Caki2 (cell line): ENCODE measurements around the gene INTS3. TPM values are rescaled to one million over a fixed set of nuclear protein-coding genes. Genes with fewer than 3 reads are reported as not detected.
A peak's percentile ranks its signal among the peaks of the same experiment; 100 is the strongest.
"Not testable (repeated sequence)": the region's sequence is repeated elsewhere in the genome, so short reads cannot be mapped to it uniquely, and the experiment has no call there.

Experiments
- DNase-seq: peaks from one replicate; pipeline ENCODE4 v3.0.0-alpha.2; 2015; ENCODE audit warnings: low read depth
- in situ Hi-C: cut with HindIII; loops from 2 replicates; pipeline ENCODE4 v1.10.0; 2016; ENCODE audit warnings: low sequenced_read_pairs, low pct_unique_long_range_greater_than_20kb, mixed read lengths
- total RNA-seq: library from RNA; depleted of rRNA; stranded (reverse); fragments of >200 nt; shearing (Covaris generic); gene quantifications from 2 replicates; pipeline ENCODE4 v1.2.3, GENCODE V29; 2014; ENCODE audit warnings: low replicate concordance

INTS3 gene
- total RNA-seq, 1 experiment from 2014 or later: 19.9 TPM

DNA sequence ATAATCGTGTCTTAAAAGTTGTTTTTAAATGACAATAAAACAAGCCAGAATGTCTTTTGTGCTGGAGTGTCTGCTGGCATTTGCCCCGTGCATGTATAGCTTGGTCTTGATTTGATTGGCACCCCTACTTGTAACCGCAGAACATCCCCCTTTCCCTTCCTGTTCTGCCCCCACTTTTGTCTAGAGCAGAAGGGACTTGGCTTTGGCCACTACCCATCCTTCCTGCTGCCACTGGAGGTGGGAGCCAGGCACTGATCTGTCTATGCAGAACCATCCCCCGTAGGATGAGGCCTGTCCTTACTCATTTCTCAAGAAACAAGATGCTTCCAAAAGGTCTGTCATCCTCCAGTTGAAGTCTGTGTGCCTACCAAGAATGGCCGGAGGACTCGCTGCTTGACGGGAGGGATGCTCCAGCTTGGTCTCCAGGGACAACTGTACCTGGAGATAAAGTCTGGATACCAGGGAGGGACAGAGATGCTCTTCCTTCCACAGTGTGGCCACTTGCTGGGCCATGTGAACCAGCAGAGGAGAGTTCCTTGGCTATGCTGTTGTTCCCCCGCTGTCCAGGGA, 46.3 kb downstream of the INTS3 start:
- in situ Hi-C loops: no loop called here

DNA sequence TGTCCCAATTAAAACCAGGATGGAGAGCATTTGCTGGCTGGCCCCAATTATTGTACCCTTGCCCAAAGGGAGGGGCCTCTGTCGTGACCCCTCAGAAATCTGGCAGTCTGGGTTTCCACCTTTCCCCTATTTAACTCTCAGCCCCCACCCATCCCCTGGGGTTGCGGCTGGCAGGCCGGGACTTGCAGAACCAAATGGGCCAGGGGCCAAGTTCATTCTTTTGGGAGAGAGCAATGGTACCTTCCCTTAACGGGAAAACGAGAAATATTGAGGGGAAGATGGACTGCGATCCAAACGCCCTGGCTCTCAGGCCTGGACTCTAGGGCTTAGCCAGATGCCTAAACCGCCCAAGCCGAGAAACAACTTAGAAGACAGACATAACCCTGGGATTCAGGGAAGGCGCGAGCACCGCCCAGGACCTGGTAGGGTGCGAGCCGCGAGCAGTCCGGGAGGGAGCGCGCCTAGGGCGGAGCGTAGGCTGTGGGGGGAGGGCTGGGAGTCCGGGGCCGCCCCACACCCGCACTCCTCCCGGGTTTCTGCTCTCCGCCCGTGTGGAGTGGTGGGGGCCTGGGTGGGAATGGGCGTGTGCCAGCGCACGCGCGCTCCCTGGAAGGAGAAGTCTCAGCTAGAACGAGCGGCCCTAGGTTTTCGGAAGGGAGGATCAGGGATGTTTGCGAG, 47.1 kb downstream of the INTS3 start, which contains the start of gene SLC27A3:
TSS of gene SLC27A3 (plus strand) at position 628 of the 678 bp plus-strand sequence. CDS start 91 bp downstream, outside the sequence.
- in situ Hi-C loops: no loop called here
- peak; percentile 70 for DNase-seq

More for the DNA sequence above, 46.3 kb downstream of the INTS3 start:
- DNase-seq: no peak

DNA sequence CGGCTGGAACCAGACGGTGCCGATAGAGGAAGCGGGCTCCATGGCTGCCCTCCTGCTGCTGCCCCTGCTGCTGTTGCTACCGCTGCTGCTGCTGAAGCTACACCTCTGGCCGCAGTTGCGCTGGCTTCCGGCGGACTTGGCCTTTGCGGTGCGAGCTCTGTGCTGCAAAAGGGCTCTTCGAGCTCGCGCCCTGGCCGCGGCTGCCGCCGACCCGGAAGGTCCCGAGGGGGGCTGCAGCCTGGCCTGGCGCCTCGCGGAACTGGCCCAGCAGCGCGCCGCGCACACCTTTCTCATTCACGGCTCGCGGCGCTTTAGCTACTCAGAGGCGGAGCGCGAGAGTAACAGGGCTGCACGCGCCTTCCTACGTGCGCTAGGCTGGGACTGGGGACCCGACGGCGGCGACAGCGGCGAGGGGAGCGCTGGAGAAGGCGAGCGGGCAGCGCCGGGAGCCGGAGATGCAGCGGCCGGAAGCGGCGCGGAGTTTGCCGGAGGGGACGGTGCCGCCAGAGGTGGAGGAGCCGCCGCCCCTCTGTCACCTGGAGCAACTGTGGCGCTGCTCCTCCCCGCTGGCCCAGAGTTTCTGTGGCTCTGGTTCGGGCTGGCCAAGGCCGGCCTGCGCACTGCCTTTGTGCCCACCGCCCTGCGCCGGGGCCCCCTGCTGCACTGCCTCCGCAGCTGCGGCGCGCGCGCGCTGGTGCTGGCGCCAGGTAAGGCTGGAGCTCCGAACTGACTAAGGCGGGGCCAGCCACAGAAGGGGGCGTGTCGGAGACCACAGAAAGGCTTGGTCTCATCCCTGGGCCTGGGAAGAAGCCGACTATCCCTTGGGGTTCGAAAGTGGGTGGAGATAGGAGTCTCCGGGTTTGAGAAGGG, 47.8 kb downstream of the INTS3 start:
- in situ Hi-C loops: no loop called here
- DNase-seq: peak; percentile 61

- DNase-seq: no peak
- in situ Hi-C loops: no loop called here
These were observed 48.5 kb downstream of the INTS3 start for GRCh38 chr1:153776352-153776751.

DNA sequence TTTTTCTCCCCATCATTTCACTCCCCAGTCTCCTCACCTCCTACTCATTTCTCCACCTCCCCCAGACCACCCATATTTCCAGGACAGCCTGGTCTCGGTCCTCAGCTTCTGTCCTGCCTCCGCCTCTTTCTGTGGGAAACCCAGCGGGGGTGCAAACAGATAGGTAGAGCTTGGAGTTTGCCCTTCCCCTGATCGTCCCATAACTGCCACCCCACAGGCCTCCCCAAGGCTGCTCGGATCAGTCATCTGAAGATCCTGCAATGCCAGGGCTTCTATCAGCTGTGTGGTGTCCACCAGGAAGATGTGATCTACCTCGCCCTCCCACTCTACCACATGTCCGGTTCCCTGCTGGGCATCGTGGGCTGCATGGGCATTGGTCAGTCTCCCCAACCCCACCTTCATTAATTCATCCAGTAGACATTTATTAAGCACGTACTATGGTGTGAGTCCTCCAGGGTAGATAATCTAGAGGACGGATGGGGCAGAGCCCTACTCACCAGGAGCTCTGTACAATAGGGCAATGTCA, 49.1 kb downstream of the INTS3 start:
- in situ Hi-C loops: no loop called here
- DNase-seq: no peak

DNA sequence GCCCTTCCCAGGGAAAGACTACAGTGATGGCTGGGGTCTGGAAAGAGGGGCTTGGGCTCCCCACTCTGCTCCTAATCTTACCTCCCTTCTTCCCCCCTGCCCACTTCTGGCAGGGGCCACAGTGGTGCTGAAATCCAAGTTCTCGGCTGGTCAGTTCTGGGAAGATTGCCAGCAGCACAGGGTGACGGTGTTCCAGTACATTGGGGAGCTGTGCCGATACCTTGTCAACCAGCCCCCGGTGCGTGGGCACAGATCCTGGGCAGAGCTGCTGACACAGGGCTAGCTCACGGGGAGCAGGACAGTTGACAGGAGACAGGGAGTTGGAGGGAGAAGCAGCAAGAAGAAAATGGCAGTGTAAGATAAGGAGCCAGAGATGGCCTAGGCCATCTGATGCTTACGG, 49.8 kb downstream of the INTS3 start:
- in situ Hi-C loops: no loop called here
- no peak for DNase-seq

GRCh38 chr1:153778051-153778823, 50.4 kb downstream of the INTS3 start:
- in situ Hi-C loops: no loop called here
- no peak for DNase-seq

- in situ Hi-C loops: no loop called here
- DNase-seq: no peak
These were observed 51.1 kb downstream of the INTS3 start for GRCh38 chr1:153778824-153779519.

- no peak for DNase-seq
- in situ Hi-C loops: no loop called here
These were observed 52.1 kb downstream of the INTS3 start for GRCh38 chr1:153779781-153780541.

DNA sequence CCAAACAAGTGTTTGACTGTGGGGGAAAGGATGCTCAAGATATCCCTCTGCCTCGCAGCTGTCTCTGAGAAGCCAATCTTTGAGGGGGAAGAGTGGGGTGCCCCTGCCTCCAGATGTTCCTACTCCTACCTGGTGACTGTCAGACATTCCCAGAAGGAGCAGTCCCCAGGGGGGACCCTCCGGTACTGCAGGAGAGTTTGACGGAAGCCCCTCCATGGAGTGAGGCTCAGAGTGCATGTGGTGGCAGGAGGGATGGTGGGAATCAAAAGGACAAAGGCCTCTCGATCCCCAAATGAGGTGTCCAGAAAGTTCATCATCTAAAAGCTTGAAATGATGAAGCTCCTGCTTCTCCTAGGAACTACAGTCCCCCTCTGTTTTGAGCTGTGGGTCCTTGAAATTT, 52.7 kb downstream of the INTS3 start:
- in situ Hi-C loops: no loop called here
- DNase-seq: no peak

- in situ Hi-C loops, DNase-seq: not testable (repeated sequence)
These were observed 54.8 kb downstream of the INTS3 start for GRCh38 chr1:153782648-153783047.

- DNase-seq: peak; percentile 90
- in situ Hi-C loops: no loop called here
These were observed 55.7 kb downstream of the INTS3 start for GRCh38 chr1:153783233-153784190.

DNA sequence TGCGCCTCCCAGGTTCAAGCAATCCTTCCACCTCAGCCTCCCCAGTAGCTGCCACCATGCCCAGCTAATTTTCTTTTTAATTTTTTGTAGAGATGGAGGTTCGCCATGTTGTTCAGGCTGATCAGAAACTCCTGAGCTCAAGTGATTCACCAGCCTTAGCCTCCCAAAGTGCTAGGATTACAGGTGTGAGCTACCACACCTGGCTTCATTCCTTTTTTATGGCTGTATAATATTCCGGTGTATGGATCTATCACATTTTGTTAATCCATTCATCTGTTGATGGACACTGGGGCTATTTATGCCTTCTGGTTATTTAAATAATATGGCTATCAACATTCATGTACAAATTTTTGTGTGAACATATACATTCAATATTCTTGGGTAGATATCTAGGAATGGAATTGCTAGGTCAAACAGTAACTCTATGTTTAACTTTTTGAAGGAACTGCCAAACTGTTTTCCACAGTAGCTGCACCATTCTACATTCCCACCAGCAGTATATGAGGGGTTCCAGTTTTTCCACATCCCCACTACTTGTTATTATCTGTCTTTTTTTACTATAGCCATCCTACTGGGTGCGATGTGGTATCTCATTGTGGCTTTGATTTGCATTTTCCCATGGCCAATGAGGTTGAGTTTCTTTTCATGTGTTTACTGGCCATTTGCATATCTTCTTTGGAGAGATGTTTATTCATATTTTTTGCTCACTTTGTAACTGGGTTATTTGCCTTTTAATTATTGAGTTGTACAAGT, 58.4 kb downstream of the INTS3 start:
- in situ Hi-C loops: no loop called here
- no peak for DNase-seq

- no peak for DNase-seq
- in situ Hi-C loops: no loop called here
These were observed 61.7 kb downstream of the INTS3 start for GRCh38 chr1:153789478-153790034.

- DNase-seq: no peak
- in situ Hi-C loops: no loop called here
These were observed 62.6 kb downstream of the INTS3 start for GRCh38 chr1:153790313-153790965.
